ENCODE results near the gene PANK3. TPM values are rescaled to one million over a fixed set of nuclear protein-coding genes. Genes with fewer than 3 reads are reported as not detected.

PANK3 gene
- total and polyA plus RNA-seq, 9 of the 15 experiments (the other 6 are each of a cell fraction or from before 2014, with no cell fraction given) = 5.9 to 50.4 (median 29.7) TPM

DNA sequence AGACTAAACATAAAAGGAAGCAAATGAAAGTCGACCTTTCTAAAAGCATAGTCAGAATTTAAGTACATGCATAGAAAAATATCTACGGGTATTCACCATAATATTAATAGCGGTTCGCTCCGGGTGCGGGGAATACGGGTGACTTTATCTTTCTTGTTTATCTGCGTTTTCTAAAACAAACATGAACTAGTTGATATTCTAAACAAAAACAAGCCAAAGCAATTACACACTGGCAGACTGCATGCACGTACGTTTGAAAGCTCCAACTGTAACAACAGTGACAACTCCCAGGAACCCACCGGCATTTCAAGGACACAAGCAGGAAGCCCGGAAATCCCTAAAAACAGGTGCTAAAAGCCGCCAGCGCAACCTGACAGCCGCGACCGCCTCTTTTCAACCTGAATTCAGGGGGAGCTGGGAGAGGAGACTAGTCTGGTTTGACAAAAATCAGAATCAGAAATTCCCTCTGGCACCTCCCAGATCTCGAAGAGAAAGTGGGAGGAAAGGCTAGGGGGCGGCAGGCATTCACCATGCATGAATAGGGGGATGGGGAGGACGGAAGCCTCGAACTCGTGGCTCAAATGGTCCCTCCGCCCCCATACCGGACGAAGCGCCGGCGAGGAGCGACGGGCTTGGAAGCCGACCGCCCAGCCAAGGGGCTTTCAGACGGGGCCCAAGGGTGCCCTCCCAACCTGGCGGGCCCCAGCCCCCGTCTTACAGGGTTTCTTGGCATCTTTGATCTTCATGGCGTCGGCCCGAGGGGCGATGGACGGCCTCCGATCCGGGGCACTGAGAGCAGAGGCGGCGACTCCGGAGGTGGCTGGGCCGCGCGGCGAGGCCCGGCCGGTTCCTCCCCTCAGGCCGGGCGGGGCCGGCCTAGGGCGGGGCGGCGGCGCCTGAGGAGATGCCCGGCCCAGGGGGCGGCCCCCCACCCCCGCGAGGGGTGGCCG, at the start of gene PANK3 (continued):
- TF ChIP-seq TBP (optimal IDR thresholded peaks at IDR 0.05; ENCODE audit: low read depth, low read length) (peak; percentile 21), MAFF (IDR thresholded peaks at IDR 0.05; ENCODE audit: low read length) (no peak), PHF20 (IDR thresholded peaks at IDR 0.05; ENCODE audit: partially characterized antibody) (peak; percentile 50), ZNF609 (CRISPR knock-in tag; IDR thresholded peaks at IDR 0.05; ENCODE audit: borderline replicate concordance) (no peak), KLF10 (CRISPR knock-in tag; IDR thresholded peaks at IDR 0.05) (no peak), NEUROD1 (IDR thresholded peaks at IDR 0.05; ENCODE audit: borderline replicate concordance, low read depth, low read length, partially characterized antibody) (no peak), RAD21 (CRISPR knock-in tag; conservative IDR thresholded peaks at IDR 0.05 in 1 of 2, IDR thresholded peaks at IDR 0.05 in 1 of 2) (no peak), ARID2 (IDR thresholded peaks at IDR 0.05) (no peak), SMARCA4 (IDR thresholded peaks at IDR 0.05) (peak; percentile 38; the same call in 1 of the 2 replicates), MEF2D (tag; conservative IDR thresholded peaks at IDR 0.05; ENCODE audit: low read depth) (peak; percentile 35; the same call in 1 of the 2 replicates), CBX3 (IDR thresholded peaks at IDR 0.05; ENCODE audit: borderline replicate concordance in 1 of 2, low read length in 2 of 2) (peak in 1 of 2 experiments; percentile 81; a peak in 1 of 3 replicates), ZNF395 (CRISPR knock-in tag; IDR thresholded peaks at IDR 0.05) (peak; percentile 3; the same call in 1 of the 2 replicates), NONO (IDR thresholded peaks at IDR 0.05; ENCODE audit: low read depth in 2 of 2, low read length in 1 of 2) (peak; percentile 66 to 82; a peak in 2 of 4 replicates), CHD1 (IDR thresholded peaks at IDR 0.05; ENCODE audit: low read length) (peak; percentile 65), RBM15 (IDR thresholded peaks at IDR 0.05; ENCODE audit: insufficient read depth, low read length) (no peak), KLF13 (tag; IDR thresholded peaks at IDR 0.05; ENCODE audit: borderline replicate concordance, low read depth) (peak; percentile 78; the same call in 1 of the 2 replicates), DPF2 (IDR thresholded peaks at IDR 0.05) (peak; percentile 39), TEAD4 (IDR thresholded peaks at IDR 0.05; ENCODE audit: low read length) (peak; percentile 43; the same call in 1 of the 2 replicates), TEAD4 (CRISPR knock-in tag; IDR thresholded peaks at IDR 0.05; ENCODE audit: borderline replicate concordance) (no peak), FOXJ2 (tag; IDR thresholded peaks at IDR 0.05) (peak; percentile 23; the same call in 1 of the 2 replicates), TCF7 (IDR thresholded peaks at IDR 0.05; ENCODE audit: borderline replicate concordance) (peak; percentile 12; the same call in 1 of the 2 replicates), KDM1A (IDR thresholded peaks at IDR 0.05) (peak in 1 of 2 experiments; percentile 79; a peak in 3 of 4 replicates)

Measured in K562 (cell line).